ENCODE data around the gene RNASE11. TPM values are rescaled to one million over a fixed set of nuclear protein-coding genes. Genes with fewer than 3 reads are reported as not detected.

The RNASE11 gene
- total RNA-seq, 4 donors from 2014 or later, result not detected

GRCh38 chr14:20553024-20553423, 34.8 kb downstream of the RNASE11 start:
- intact Hi-C loops (cut with DNase I; ENCODE audit: low total_unique reads), result no loop called here
- TF ChIP-seq CTCF (IDR thresholded peaks at IDR 0.05) (no peak), POLR2A (IDR thresholded peaks at IDR 0.05) (no peak)
- DNase-seq (ENCODE audit: low spot score in 2 of 2), result no peak
- H3K4me3 ChIP-seq (ENCODE audit: low read depth, poor library complexity, severe bottlenecking), result no peak overlapping the region

- no peak for TF ChIP-seq CTCF (IDR thresholded peaks at IDR 0.05)
- TF ChIP-seq POLR2A (IDR thresholded peaks at IDR 0.05), result no peak
- WGBS, 2 donors, result 90 to 97% methylated on average over 3 of the region's 3 CpGs
- no peak overlapping the region for H3K4me3 ChIP-seq (ENCODE audit: low read depth, poor library complexity, severe bottlenecking)
- DNase-seq (ENCODE audit: low spot score in 2 of 2), result no peak
- intact Hi-C loops (cut with DNase I; ENCODE audit: low total_unique reads), result no loop called here
These were observed 36.2 kb downstream of the RNASE11 start for GRCh38 chr14:20551606-20552005.

- H3K4me3 ChIP-seq (ENCODE audit: low read depth, poor library complexity, severe bottlenecking), result no peak overlapping the region
- WGBS, 2 donors, result 88 to 93% methylated on average over 2 of the region's 2 CpGs
- intact Hi-C loops (cut with DNase I; ENCODE audit: low total_unique reads), result no loop called here
- no peak for DNase-seq (ENCODE audit: low spot score in 2 of 2)
- TF ChIP-seq POLR2A (IDR thresholded peaks at IDR 0.05) (no peak), CTCF (IDR thresholded peaks at IDR 0.05) (no peak)
These were observed 36.9 kb downstream of the RNASE11 start for GRCh38 chr14:20550926-20551325.

- H3K4me3 ChIP-seq (ENCODE audit: low read depth, poor library complexity, severe bottlenecking), result no peak overlapping the region
- WGBS, 2 donors, result 90 to 94% methylated on average over 10 of the region's 10 CpGs
- intact Hi-C loops (cut with DNase I; ENCODE audit: low total_unique reads), result no loop called here
- DNase-seq (ENCODE audit: low spot score in 2 of 2), result no peak
- TF ChIP-seq POLR2A (IDR thresholded peaks at IDR 0.05) (no peak), CTCF (IDR thresholded peaks at IDR 0.05) (no peak)
These were observed 39.2 kb downstream of the RNASE11 start for GRCh38 chr14:20548414-20549158.

- WGBS, 2 donors, result 60 to 72% methylated on average over 3 of the region's 3 CpGs
- H3K4me3 ChIP-seq (ENCODE audit: low read depth, poor library complexity, severe bottlenecking), result no peak overlapping the region
- intact Hi-C loops (cut with DNase I; ENCODE audit: low total_unique reads), result no loop called here
- TF ChIP-seq CTCF (IDR thresholded peaks at IDR 0.05) (no peak), POLR2A (IDR thresholded peaks at IDR 0.05) (no peak)
- DNase-seq (ENCODE audit: low spot score in 2 of 2), result no peak
These were observed 40.9 kb downstream of the RNASE11 start for GRCh38 chr14:20546877-20547276.

- intact Hi-C loops (cut with DNase I; ENCODE audit: low total_unique reads), result no loop called here
- TF ChIP-seq POLR2A (IDR thresholded peaks at IDR 0.05) (no peak), CTCF (IDR thresholded peaks at IDR 0.05) (no peak)
- WGBS, 2 donors, result 32 to 34% methylated on average over 4 of the region's 4 CpGs
- DNase-seq (ENCODE audit: low spot score in 2 of 2), result no peak
- no peak overlapping the region for H3K4me3 ChIP-seq (ENCODE audit: low read depth, poor library complexity, severe bottlenecking)
These were observed 47.9 kb downstream of the RNASE11 start for GRCh38 chr14:20539906-20540305.
